H1 (cell line): Measurements from ENCODE around the gene SUGT1. TPM values are rescaled to one million over a fixed set of nuclear protein-coding genes. Genes with fewer than 3 reads are reported as not detected.

Experiments used
- CTCF ChIA-PET: fragments of 300-600 bp; sonication (Branson Sonifier 250); formaldehyde crosslinking; loops from one replicate; lab custom pipeline; 2021; ENCODE audit not compliant: partially characterized antibody; lab: Charles Lee
- POLR2A ChIA-PET: fragments of 300-600 bp; sonication (Branson Sonifier 250); formaldehyde crosslinking; loops from one replicate; lab custom pipeline; 2021; ENCODE audit warnings: inconsistent platforms; ENCODE audit not compliant: partially characterized antibody; lab: Charles Lee
- DNase-seq, 2 experiments: peaks; one replicate each; pipeline versions ENCODE4 v3.0.0 to v3.0.0-alpha.2; 2010 to 2022; ENCODE audit warnings: low spot score in 2 of 2, low read depth in 1 of 2, mixed read lengths in 1 of 2
- FAIRE-seq: peaks from 2 replicates; lab custom pipeline; 2011; peaks lifted over from hg19 to GRCh38; lab: Jason Lieb, UNC
- H2AFZ ChIP-seq: 2 replicates; pipeline ENCODE4 v1.8.1; 2012; ENCODE audit warnings: low read length, inconsistent platforms
- H2AK5ac ChIP-seq: 2 replicates; pipeline ENCODE4 v1.6.1; 2013; ENCODE audit warnings: low read depth, low read length
- H2BK120ac ChIP-seq: replicated peaks from 2 replicates; pipeline ENCODE3; 2013; ENCODE audit warnings: low read depth, low read length, inconsistent platforms
- H2BK12ac ChIP-seq: 2 replicates; pipeline ENCODE4 v1.6.1; 2013; ENCODE audit warnings: low read depth, low read length
- H2BK15ac ChIP-seq: 2 replicates; pipeline ENCODE4 v1.6.1; 2013; ENCODE audit warnings: low read length
- H2BK20ac ChIP-seq: 2 replicates; pipeline ENCODE4 v1.6.1; 2013; ENCODE audit warnings: low read length
- H2BK5ac ChIP-seq: 2 replicates; pipeline ENCODE4 v1.6.1; 2013; ENCODE audit warnings: low read depth, low read length
- H3K14ac ChIP-seq: 2 replicates; pipeline ENCODE4 v1.6.1; 2013; ENCODE audit warnings: inconsistent platforms; ENCODE audit not compliant: insufficient read length
- H3K18ac ChIP-seq: 2 replicates; pipeline ENCODE4 v1.6.1; 2013; ENCODE audit warnings: low read length; ENCODE audit errors: extremely low read depth
- H3K23ac ChIP-seq: 2 replicates; pipeline ENCODE4 v1.6.1; 2013; ENCODE audit warnings: inconsistent platforms; ENCODE audit not compliant: insufficient read length
- H3K23me2 ChIP-seq: 2 replicates; pipeline ENCODE4 v1.6.1; 2013; ENCODE audit warnings: low read depth, low read length
- H3K27ac ChIP-seq: 2 replicates; pipeline ENCODE4 v1.6.1; 2011; ENCODE audit warnings: low read depth, low read length, inconsistent platforms
- H3K27me3 ChIP-seq, 4 experiments: replicated peaks in 1 of 4; 1 replicate in 1 of 4; 2 replicates in 3 of 4; pipeline versions ENCODE4 v1.6.1 to v1.8.1; 2011 to 2013; ENCODE audit warnings: low read length in 3 of 4, mild to moderate bottlenecking in 3 of 4, inconsistent platforms in 2 of 4, mixed read lengths in 2 of 4, moderate library complexity in 1 of 4; ENCODE audit not compliant: control insufficient read depth in 3 of 4, insufficient read depth in 3 of 4; ENCODE audit errors: extremely low read depth in 1 of 4
- H3K36me3 ChIP-seq, 4 experiments: 2 replicates each; pipeline versions ENCODE4 v1.6.1 to v1.8.1; 2011 to 2013; ENCODE audit warnings: mild to moderate bottlenecking in 4 of 4, low read length in 3 of 4, moderate library complexity in 2 of 4, control low read depth in 1 of 4, inconsistent platforms in 1 of 4; ENCODE audit not compliant: insufficient read depth in 4 of 4, control insufficient read depth in 2 of 4
- H3K4ac ChIP-seq: replicated peaks from 2 replicates; pipeline ENCODE3; 2013; ENCODE audit warnings: low read length, low read depth, mixed read lengths, inconsistent platforms; ENCODE audit not compliant: insufficient read length
- H3K4me1 ChIP-seq, 4 experiments: replicated peaks in 1 of 4; 1 replicate in 1 of 4; 2 replicates in 3 of 4; pipeline versions ENCODE4 v1.6.1 to v1.8.1; 2011 to 2013; ENCODE audit warnings: low read length in 3 of 4, inconsistent platforms in 2 of 4, mixed read lengths in 1 of 4; ENCODE audit not compliant: insufficient read depth in 4 of 4, control insufficient read depth in 3 of 4
- H3K4me2 ChIP-seq, 2 experiments: 2 replicates each; pipeline versions ENCODE4 v1.6.1 to v1.8.1; 2011 to 2013; ENCODE audit warnings: low read depth in 2 of 2, low read length in 2 of 2, control low read depth in 1 of 2, inconsistent platforms in 1 of 2, mild to moderate bottlenecking in 1 of 2; ENCODE audit not compliant: insufficient read depth in 1 of 2
- H3K4me3 ChIP-seq, 4 experiments: fragments of 200-600, 300-600 bp in 1 of 4; sonication (generic), shearing (Covaris generic), sonication (Bioruptor Twin) in 1 of 4; 2 replicates each; pipeline versions ENCODE4 v1.5.1 to v1.8.1; 2011 to 2016; ENCODE audit warnings: low read length in 4 of 4, low read depth in 3 of 4, control low read depth in 2 of 4, inconsistent platforms in 2 of 4, mild to moderate bottlenecking in 2 of 4, mixed read lengths in 1 of 4, moderate library complexity in 1 of 4; ENCODE audit not compliant: insufficient read depth in 2 of 4; ENCODE audit errors: extremely low read depth in 1 of 4
- H3K56ac ChIP-seq: replicated peaks from 2 replicates; pipeline ENCODE3; 2013; ENCODE audit warnings: low read depth, mild to moderate bottlenecking, mixed read lengths, low read length, inconsistent platforms; ENCODE audit not compliant: insufficient read length
- H3K79me1 ChIP-seq: 2 replicates; pipeline ENCODE4 v1.6.1; 2013; ENCODE audit warnings: low read depth, low read length, control low read depth
- H3K79me2 ChIP-seq, 2 experiments: 2 replicates each; pipeline versions ENCODE4 v1.6.1 to v1.8.1; 2012 to 2013; ENCODE audit warnings: low read length in 2 of 2, mild to moderate bottlenecking in 2 of 2, inconsistent platforms in 1 of 2; ENCODE audit not compliant: insufficient read depth in 2 of 2, control insufficient read depth in 1 of 2
- H3K9ac ChIP-seq, 4 experiments: replicated peaks in 1 of 4; 1 replicate in 1 of 4; 2 replicates in 3 of 4; pipeline versions ENCODE4 v1.6.1 to v1.8.1; 2011 to 2013; ENCODE audit warnings: low read depth in 3 of 4, low read length in 3 of 4, control low read depth in 2 of 4, mild to moderate bottlenecking in 2 of 4, moderate library complexity in 2 of 4, inconsistent platforms in 1 of 4; ENCODE audit errors: extremely low read depth in 1 of 4
- H3K9me3 ChIP-seq, 2 experiments: 2 replicates each; pipeline versions ENCODE4 v1.6.1 to v1.8.1; 2012 to 2013; ENCODE audit warnings: mild to moderate bottlenecking in 2 of 2, moderate library complexity in 2 of 2, control low read depth in 1 of 2, inconsistent platforms in 1 of 2, low read depth in 1 of 2, low read length in 1 of 2, mixed read lengths in 1 of 2; ENCODE audit not compliant: insufficient read depth in 2 of 2
- H4K20me1 ChIP-seq, 2 experiments: replicated peaks in 1 of 2; 2 replicates each; pipeline versions ENCODE3 to v1.8.1; 2011 to 2013; ENCODE audit warnings: inconsistent platforms in 2 of 2, low read length in 2 of 2, mild to moderate bottlenecking in 1 of 2; ENCODE audit not compliant: insufficient read depth in 2 of 2, control insufficient read depth in 1 of 2
- H4K5ac ChIP-seq: 2 replicates; pipeline ENCODE4 v1.6.1; 2013; ENCODE audit warnings: low read length, low read depth, mixed read lengths, inconsistent platforms; ENCODE audit not compliant: insufficient read length
- H4K8ac ChIP-seq: 2 replicates; pipeline ENCODE4 v1.8.0; 2013; ENCODE audit warnings: mild to moderate bottlenecking, moderate library complexity, low read length, inconsistent platforms; ENCODE audit not compliant: insufficient read depth; ENCODE audit errors: extremely low read depth
- H4K91ac ChIP-seq: replicated peaks from 2 replicates; pipeline ENCODE3; 2013; ENCODE audit warnings: low read length, mixed read lengths, inconsistent platforms; ENCODE audit not compliant: insufficient read length
- CBX5 ChIP-seq: fragments of 300-800, 300-1000 bp; sonication (generic); IDR thresholded peaks from 2 replicates; pipeline ENCODE4 v1.7.1; 2016; ENCODE audit warnings: antibody characterized with exemption, low read length, low read depth
- CHD1 ChIP-seq: IDR thresholded peaks from 2 replicates; pipeline ENCODE4 v1.6.1; 2012; ENCODE audit warnings: low read depth, low read length, improper control_type of control experiment
- CREB1 ChIP-seq: IDR thresholded peaks from 2 replicates; pipeline ENCODE4 v1.6.1; 2012; ENCODE audit warnings: inconsistent platforms
- JUN ChIP-seq: IDR thresholded peaks from 2 replicates; pipeline ENCODE4 v1.6.1; 2011; ENCODE audit warnings: low read depth, mild to moderate bottlenecking, improper control_type of control experiment, low read length
- KDM4A ChIP-seq: IDR thresholded peaks from one replicate; pipeline ENCODE4 v1.7.1; 2012; ENCODE audit warnings: low read depth, mild to moderate bottlenecking, moderate library complexity, low read length, inconsistent platforms; ENCODE audit not compliant: severe bottlenecking
- MAX ChIP-seq: IDR thresholded peaks from 2 replicates; pipeline ENCODE4 v1.6.1; 2012; ENCODE audit warnings: inconsistent platforms
- SP4 ChIP-seq: IDR thresholded peaks from 2 replicates; pipeline ENCODE4 v1.6.1; 2012; ENCODE audit warnings: low read length, inconsistent platforms
- WGBS, 2 experiments: shearing (Covaris generic) in 1 of 2; methylation state at CpG; one replicate each; pipeline versions ENCODE4 v1.1.6 to v1.1.7; 2013 to 2015; ENCODE audit warnings: low lambda C conversion rate in 2 of 2, mixed read lengths in 2 of 2, inconsistent platforms in 1 of 2, low coverage in 1 of 2, missing lambda C conversion rate in 1 of 2; ENCODE audit not compliant: insufficient replicate concordance in 2 of 2, insufficient coverage in 1 of 2, insufficient read length in 1 of 2; ENCODE audit errors: extremely low coverage in 1 of 2, missing lambda C conversion rate in 1 of 2; 5-methylcytosine and 5-hydroxymethylcytosine counted together
- polyA plus RNA-seq, 7 experiments: library from polyadenylated mRNA; depleted of rRNA in 3 of 7; stranded (reverse) in 5 of 7; unstranded in 2 of 7; fragments of >200 nt in 5 of 7; fragments of 200-250 nt in 2 of 7; gene quantifications; 1 replicate in 5 of 7; 2 replicates in 1 of 7; 4 replicates in 1 of 7; pipeline versions ENCODE4 v1.2.1 to v1.2.3, GENCODE V29; 2011 to 2013; ENCODE audit warnings: missing spikeins in 2 of 7, mixed read lengths in 2 of 7
- total RNA-seq: library from RNA; stranded (reverse); fragmentation: NEBNext Ultra II Directional; extraction: Animal tissue kit (Norgen Biotek cat#: 25700); gene quantifications from 2 replicates; pipeline ENCODE4 v1.2.1, GENCODE V29; 2021

SUGT1 gene
- total and polyA plus RNA-seq, 2 of the 8 experiments (the other 6 are each of a cell fraction or from before 2014, with no cell fraction given) = 21.0 to 99.4 TPM

- no peak overlapping the region for H2BK12ac ChIP-seq
- ChIA-PET POLR2A (interaction anchor here (1.0 kb wide), 1 partner anchor 93 kb away, joined by 5 read pairs; the partner anchor contains the start of gene SUGT1), CTCF (interaction anchor here (0.6 to 2.1 kb wide), 3 partner anchors 8 to 104 kb away, joined by 4 to 10 read pairs (median 4); no protein-coding TSS in a partner anchor)
- no peak overlapping the region for H3K4me3 ChIP-seq
- H2BK20ac ChIP-seq = no peak overlapping the region
- H3K9ac ChIP-seq = no peak overlapping the region
- H2AFZ ChIP-seq = no peak overlapping the region
- no peaks in the 10 kb centered on the region for H3K79me1 ChIP-seq
- H3K9me3 ChIP-seq = no peaks in the 10 kb centered on the region
- no peak for FAIRE-seq
- H3K27me3 ChIP-seq = no peaks in the 10 kb centered on the region; a peak in 1 of 7 replicates
- H2AK5ac ChIP-seq = no peak overlapping the region
- peaks cover 0 to under 1% (median 0%) of the 10 kb centered on the region in 4 experiments; a peak in 1 of 7 replicates for H3K4me1 ChIP-seq
- no peak overlapping the region for H4K91ac ChIP-seq
- no peak overlapping the region for H2BK120ac ChIP-seq
- no peaks in the 10 kb centered on the region for H3K36me3 ChIP-seq
- no peak overlapping the region for H3K4ac ChIP-seq
- H4K20me1 ChIP-seq = no peaks in the 10 kb centered on the region
- DNase-seq = no peak
- WGBS, 2 experiments = 83% methylated on average over 3 of the region's 3 CpGs; no CpG with 5 or more reads in 1 of the 2 experiments
- no peak overlapping the region for H4K8ac ChIP-seq
- no peaks in the 10 kb centered on the region for H3K79me2 ChIP-seq
- H3K56ac ChIP-seq = no peak overlapping the region
- H3K4me2 ChIP-seq = no peak overlapping the region
- H3K23me2 ChIP-seq = no peaks in the 10 kb centered on the region
- no peak overlapping the region for H3K18ac ChIP-seq
- TF ChIP-seq SP4 (no peak), CBX5 (no peak), MAX (no peak), CREB1 (no peak), CHD1 (no peak), KDM4A (no peak), JUN (no peak)
- no peak overlapping the region for H4K5ac ChIP-seq
- H3K27ac ChIP-seq = no peak overlapping the region
- no peak overlapping the region for H2BK5ac ChIP-seq
- H3K23ac ChIP-seq = no peak overlapping the region
- no peak overlapping the region for H2BK15ac ChIP-seq
- no peak overlapping the region for H3K14ac ChIP-seq
Observed at GRCh38 chr13:52746141-52746540, 93.5 kb downstream of the SUGT1 start.
